Right atrium auricular region (tissue), 2 donors: ENCODE results near the gene DOCK3. TPM values are rescaled to one million over a fixed set of nuclear protein-coding genes. Genes with fewer than 3 reads are reported as not detected.
"Not testable (repeated sequence)": the region's sequence is repeated elsewhere in the genome, so short reads cannot be mapped to it uniquely, and the experiment has no call there.

Experiments used
- DNase-seq: peaks from one replicate; pipeline ENCODE4 v3.0.0-alpha.2; 2019; ENCODE audit warnings: low spot score
- H3K27ac ChIP-seq, 2 donors: fragments of 200-600 bp; sonication (generic); 1 replicate in 1 of 2; 2 replicates in 1 of 2; pipeline ENCODE4 v1.5.1; 2016 to 2019
- H3K27me3 ChIP-seq, 2 donors: fragments of 200-600 bp; sonication (generic); one replicate each; pipeline versions ENCODE4 v1.5.1 to v1.6.0; 2017 to 2019
- H3K36me3 ChIP-seq: fragments of 200-600 bp; sonication (generic); one replicate; pipeline ENCODE4 v1.5.1; 2016
- H3K4me1 ChIP-seq, 2 donors: fragments of 200-600 bp; sonication (generic); one replicate each; pipeline versions ENCODE4 v1.5.1 to v1.6.0; 2017 to 2019
- H3K4me3 ChIP-seq, 2 donors: fragments of 200-600 bp; sonication (generic); 1 replicate in 1 of 2; 2 replicates in 1 of 2; pipeline ENCODE4 v1.5.1; 2017 to 2019; ENCODE audit warnings: mild to moderate bottlenecking in 1 of 2, moderate library complexity in 1 of 2
- H3K9me3 ChIP-seq, 2 donors: fragments of 200-600 bp; sonication (generic); one replicate each; pipeline ENCODE4 v1.5.1; 2019
- CTCF ChIP-seq, 2 donors: fragments of 200-600 bp; sonication (generic); IDR thresholded peaks; one replicate each; pipeline ENCODE4 v1.5.1; 2019; ENCODE audit warnings: antibody characterized with exemption in 2 of 2
- total RNA-seq, 2 donors: library from RNA; depleted of rRNA; stranded (reverse); fragments of >200 nt; gene quantifications; one replicate each; pipeline ENCODE4 v1.1.0, GENCODE V29; 2016

Gene DOCK3
- total RNA-seq, 2 donors from 2014 or later, result 2.7 to 4.6 TPM

- Histone ChIP-seq H3K9me3 (peaks cover 0 to 9% of the 10 kb centered on the region in 2 donors), H3K27ac (no peak overlapping the region), H3K4me3 (no peak overlapping the region), H3K36me3 (no peaks in the 10 kb centered on the region), H3K4me1 (no peaks in the 10 kb centered on the region), H3K27me3 (no peaks in the 10 kb centered on the region)
- no peak for DNase-seq
- no peak for TF ChIP-seq CTCF (IDR thresholded peaks at IDR 0.05)
Observed at GRCh38 chr3:50759015-50759414, 84.3 kb downstream of the DOCK3 start.

- Histone ChIP-seq H3K9me3 (no peaks in the 10 kb centered on the region), H3K36me3 (no peaks in the 10 kb centered on the region), H3K27me3 (no peaks in the 10 kb centered on the region), H3K4me1 (no peaks in the 10 kb centered on the region), H3K27ac (no peak overlapping the region), H3K4me3 (no peak overlapping the region)
- DNase-seq, result no peak
- no peak for TF ChIP-seq CTCF (IDR thresholded peaks at IDR 0.05)
Observed at GRCh38 chr3:50777680-50778079, 103.0 kb downstream of the DOCK3 start.

GRCh38 chr3:50781766-50782165 is 107.0 kb downstream of the DOCK3 start:
- H3K27me3 ChIP-seq, DNase-seq, H3K27ac ChIP-seq, H3K4me1 ChIP-seq, H3K36me3 ChIP-seq, H3K4me3 ChIP-seq: not testable (repeated sequence)
- H3K9me3 ChIP-seq, result peaks cover 0 to 10% of the 10 kb centered on the region in 2 donors

- Histone ChIP-seq H3K9me3 (peaks cover 0 to 10% of the 10 kb centered on the region in 2 donors), H3K4me1 (no peaks in the 10 kb centered on the region), H3K27me3 (no peaks in the 10 kb centered on the region), H3K27ac (no peak overlapping the region), H3K36me3 (no peaks in the 10 kb centered on the region), H3K4me3 (no peak overlapping the region)
- no peak for TF ChIP-seq CTCF (IDR thresholded peaks at IDR 0.05)
- no peak for DNase-seq
Observed at GRCh38 chr3:50786631-50787030, 111.9 kb downstream of the DOCK3 start.

- H3K4me3 ChIP-seq, result not testable (repeated sequence)
Observed at GRCh38 chr3:50790894-50791293, 116.2 kb downstream of the DOCK3 start.

GRCh38 chr3:50792568-50792967 is 117.8 kb downstream of the DOCK3 start:
- H3K36me3 ChIP-seq, result no peaks in the 10 kb centered on the region
- no peak for TF ChIP-seq CTCF (IDR thresholded peaks at IDR 0.05)
- DNase-seq, result no peak
- no peaks in the 10 kb centered on the region for H3K9me3 ChIP-seq
- H3K4me3 ChIP-seq, result no peak overlapping the region
- no peak overlapping the region for H3K27ac ChIP-seq
- no peaks in the 10 kb centered on the region for H3K27me3 ChIP-seq
- H3K4me1 ChIP-seq, result no peaks in the 10 kb centered on the region

More at GRCh38 chr3:50790894-50791293, 116.2 kb downstream of the DOCK3 start:
- H3K27ac ChIP-seq, H3K9me3 ChIP-seq, H3K27me3 ChIP-seq, H3K4me1 ChIP-seq, H3K36me3 ChIP-seq, DNase-seq: not testable (repeated sequence)

- H3K4me3 ChIP-seq, H3K27me3 ChIP-seq, H3K4me1 ChIP-seq, DNase-seq, H3K36me3 ChIP-seq, H3K27ac ChIP-seq: not testable (repeated sequence)
- H3K9me3 ChIP-seq, result peaks cover 0 to 41% of the 10 kb centered on the region in 2 donors
Observed at GRCh38 chr3:50803805-50804204, 129.1 kb downstream of the DOCK3 start.

GRCh38 chr3:50804376-50804775 is 129.6 kb downstream of the DOCK3 start:
- H3K27me3 ChIP-seq, H3K4me1 ChIP-seq, H3K36me3 ChIP-seq, H3K27ac ChIP-seq, H3K4me3 ChIP-seq, DNase-seq: not testable (repeated sequence)
- H3K9me3 ChIP-seq, result peaks cover 0 to 35% of the 10 kb centered on the region in 2 donors
